Measurements from ENCODE around the gene MAP7.

DNA sequence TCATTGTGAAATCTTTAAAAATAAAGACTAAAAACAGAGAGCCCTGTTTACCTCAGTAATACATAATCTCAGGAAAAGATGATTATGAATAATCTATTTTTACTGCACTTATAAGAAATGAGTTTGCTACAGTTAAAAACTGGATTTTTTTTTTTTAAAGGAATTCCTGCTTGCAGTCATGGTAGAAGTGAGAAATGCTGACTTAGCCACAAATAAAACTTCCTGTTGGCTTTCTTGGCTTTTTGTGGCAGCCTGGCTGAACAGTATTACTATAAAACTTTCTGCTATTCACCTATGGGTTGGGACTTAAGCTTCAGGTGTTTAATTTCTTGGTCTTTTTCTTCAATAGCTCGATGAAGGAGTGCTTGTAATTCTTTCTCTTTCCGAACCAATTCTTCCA lies 12.0 kb upstream of the MAP7 start:
- TF ChIP-seq, protein P1, sequence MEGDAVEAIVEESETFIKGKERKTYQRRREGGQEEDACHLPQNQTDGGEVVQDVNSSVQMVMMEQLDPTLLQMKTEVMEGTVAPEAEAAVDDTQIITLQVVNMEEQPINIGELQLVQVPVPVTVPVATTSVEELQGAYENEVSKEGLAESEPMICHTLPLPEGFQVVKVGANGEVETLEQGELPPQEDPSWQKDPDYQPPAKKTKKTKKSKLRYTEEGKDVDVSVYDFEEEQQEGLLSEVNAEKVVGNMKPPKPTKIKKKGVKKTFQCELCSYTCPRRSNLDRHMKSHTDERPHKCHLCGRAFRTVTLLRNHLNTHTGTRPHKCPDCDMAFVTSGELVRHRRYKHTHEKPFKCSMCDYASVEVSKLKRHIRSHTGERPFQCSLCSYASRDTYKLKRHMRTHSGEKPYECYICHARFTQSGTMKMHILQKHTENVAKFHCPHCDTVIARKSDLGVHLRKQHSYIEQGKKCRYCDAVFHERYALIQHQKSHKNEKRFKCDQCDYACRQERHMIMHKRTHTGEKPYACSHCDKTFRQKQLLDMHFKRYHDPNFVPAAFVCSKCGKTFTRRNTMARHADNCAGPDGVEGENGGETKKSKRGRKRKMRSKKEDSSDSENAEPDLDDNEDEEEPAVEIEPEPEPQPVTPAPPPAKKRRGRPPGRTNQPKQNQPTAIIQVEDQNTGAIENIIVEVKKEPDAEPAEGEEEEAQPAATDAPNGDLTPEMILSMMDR (IDR thresholded peaks at IDR 0.05): no peak
- no peak for TF ChIP-seq POLR2A (IDR thresholded peaks at IDR 0.05)

Data from Peyer's patch (tissue), 4 donors.